Liver (tissue), 3 donors: ENCODE measurements around the gene HILPDA.
"Not testable (repeated sequence)": the region's sequence is repeated elsewhere in the genome, so short reads cannot be mapped to it uniquely, and the experiment has no call there.

Source experiments
- CTCF ChIP-seq: fragments of 150-350 bp; IDR thresholded peaks from 2 replicates; pipeline ENCODE4 v1.5.1; 2017; ENCODE audit warnings: improper control_type of control experiment, low read depth, low read length; ENCODE audit not compliant: missing input control
- EGR1 ChIP-seq, 2 donors: IDR thresholded peaks; 2 replicates each; pipeline ENCODE4 v1.6.1; 2016 to 2018; ENCODE audit warnings: antibody characterized with exemption in 2 of 2, low read depth in 2 of 2
- FOXA1 ChIP-seq: IDR thresholded peaks from 2 replicates; pipeline ENCODE4 v1.6.1; 2016; ENCODE audit warnings: antibody characterized with exemption
- JUND ChIP-seq, 2 donors: IDR thresholded peaks; 2 replicates each; pipeline ENCODE4 v1.6.1; 2016; ENCODE audit warnings: antibody characterized with exemption in 2 of 2
- MAX ChIP-seq: IDR thresholded peaks from 2 replicates; pipeline ENCODE4 v1.6.1; 2016; ENCODE audit warnings: antibody characterized with exemption
- RAD21 ChIP-seq, 2 donors: IDR thresholded peaks; 2 replicates each; pipeline ENCODE4 v1.6.1; 2016; ENCODE audit warnings: antibody characterized with exemption in 2 of 2, mild to moderate bottlenecking in 2 of 2
- RXRA ChIP-seq, 2 donors: IDR thresholded peaks; 2 replicates each; pipeline ENCODE4 v1.6.1; 2017 to 2018; ENCODE audit warnings: antibody characterized with exemption in 2 of 2, mild to moderate bottlenecking in 1 of 2
- TAF1 ChIP-seq: conservative IDR thresholded peaks from 2 replicates; pipeline ENCODE4 v1.6.1; 2016; ENCODE audit warnings: antibody characterized with exemption, mild to moderate bottlenecking
- YY1 ChIP-seq: IDR thresholded peaks from 2 replicates; pipeline ENCODE4 v1.6.1; 2016; ENCODE audit warnings: antibody characterized with exemption, mild to moderate bottlenecking
- TF ChIP-seq, protein P1 (sequence below): IDR thresholded peaks from 2 replicates; pipeline ENCODE4 v1.6.1; 2016; ENCODE audit warnings: antibody characterized with exemption
- TF ChIP-seq, protein P2 (sequence below): IDR thresholded peaks from 2 replicates; pipeline ENCODE4 v1.6.1; 2016; ENCODE audit warnings: antibody characterized with exemption
- donor health status: healthy.
- donor health status: healthy.

DNA sequence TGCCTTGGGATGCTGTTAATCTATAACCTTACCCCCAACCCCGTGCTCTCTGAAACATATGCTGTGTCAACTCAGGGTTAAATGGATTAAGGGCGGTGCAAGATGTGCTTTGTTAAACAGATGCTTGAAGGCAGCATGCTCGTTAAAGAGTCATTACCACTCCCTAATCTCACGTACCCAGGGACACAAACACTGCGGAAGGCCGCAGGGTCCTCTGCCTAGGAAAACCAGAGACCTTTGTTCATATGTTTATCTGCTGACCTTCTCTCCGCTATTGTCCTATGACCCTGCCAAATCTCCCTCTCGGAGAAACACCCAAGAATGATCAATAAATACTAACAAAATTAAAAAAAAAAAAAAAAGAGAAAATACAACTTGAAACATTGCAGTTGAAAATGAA is 8.3 kb downstream of the HILPDA start:
- not testable (repeated sequence) for TF ChIP-seq RXRA (IDR thresholded peaks at IDR 0.05); RAD21 (IDR thresholded peaks at IDR 0.05); CTCF; YY1; JUND (IDR thresholded peaks at IDR 0.05); TAF1; FOXA1; MAX; EGR1 (IDR thresholded peaks at IDR 0.05; ENCODE audit: low read depth in 2 of 2)
- TF ChIP-seq, protein P1, sequence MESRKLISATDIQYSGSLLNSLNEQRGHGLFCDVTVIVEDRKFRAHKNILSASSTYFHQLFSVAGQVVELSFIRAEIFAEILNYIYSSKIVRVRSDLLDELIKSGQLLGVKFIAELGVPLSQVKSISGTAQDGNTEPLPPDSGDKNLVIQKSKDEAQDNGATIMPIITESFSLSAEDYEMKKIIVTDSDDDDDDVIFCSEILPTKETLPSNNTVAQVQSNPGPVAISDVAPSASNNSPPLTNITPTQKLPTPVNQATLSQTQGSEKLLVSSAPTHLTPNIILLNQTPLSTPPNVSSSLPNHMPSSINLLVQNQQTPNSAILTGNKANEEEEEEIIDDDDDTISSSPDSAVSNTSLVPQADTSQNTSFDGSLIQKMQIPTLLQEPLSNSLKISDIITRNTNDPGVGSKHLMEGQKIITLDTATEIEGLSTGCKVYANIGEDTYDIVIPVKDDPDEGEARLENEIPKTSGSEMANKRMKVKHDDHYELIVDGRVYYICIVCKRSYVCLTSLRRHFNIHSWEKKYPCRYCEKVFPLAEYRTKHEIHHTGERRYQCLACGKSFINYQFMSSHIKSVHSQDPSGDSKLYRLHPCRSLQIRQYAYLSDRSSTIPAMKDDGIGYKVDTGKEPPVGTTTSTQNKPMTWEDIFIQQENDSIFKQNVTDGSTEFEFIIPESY: not testable (repeated sequence)
- TF ChIP-seq, protein P2, sequence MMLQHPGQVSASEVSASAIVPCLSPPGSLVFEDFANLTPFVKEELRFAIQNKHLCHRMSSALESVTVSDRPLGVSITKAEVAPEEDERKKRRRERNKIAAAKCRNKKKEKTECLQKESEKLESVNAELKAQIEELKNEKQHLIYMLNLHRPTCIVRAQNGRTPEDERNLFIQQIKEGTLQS: not testable (repeated sequence)
